ENCODE measurements around the gene A4GALT.

A4GALT gene

GRCh38 chr22:42653999-42654398, 66.7 kb downstream of the A4GALT start:
- in situ Hi-C loops (cut with MboI; ENCODE audit: low sequenced_read_pairs): no loop called here

GRCh38 chr22:42651134-42651533, 69.5 kb downstream of the A4GALT start:
- in situ Hi-C loops (cut with MboI; ENCODE audit: low sequenced_read_pairs): no loop called here

DNA sequence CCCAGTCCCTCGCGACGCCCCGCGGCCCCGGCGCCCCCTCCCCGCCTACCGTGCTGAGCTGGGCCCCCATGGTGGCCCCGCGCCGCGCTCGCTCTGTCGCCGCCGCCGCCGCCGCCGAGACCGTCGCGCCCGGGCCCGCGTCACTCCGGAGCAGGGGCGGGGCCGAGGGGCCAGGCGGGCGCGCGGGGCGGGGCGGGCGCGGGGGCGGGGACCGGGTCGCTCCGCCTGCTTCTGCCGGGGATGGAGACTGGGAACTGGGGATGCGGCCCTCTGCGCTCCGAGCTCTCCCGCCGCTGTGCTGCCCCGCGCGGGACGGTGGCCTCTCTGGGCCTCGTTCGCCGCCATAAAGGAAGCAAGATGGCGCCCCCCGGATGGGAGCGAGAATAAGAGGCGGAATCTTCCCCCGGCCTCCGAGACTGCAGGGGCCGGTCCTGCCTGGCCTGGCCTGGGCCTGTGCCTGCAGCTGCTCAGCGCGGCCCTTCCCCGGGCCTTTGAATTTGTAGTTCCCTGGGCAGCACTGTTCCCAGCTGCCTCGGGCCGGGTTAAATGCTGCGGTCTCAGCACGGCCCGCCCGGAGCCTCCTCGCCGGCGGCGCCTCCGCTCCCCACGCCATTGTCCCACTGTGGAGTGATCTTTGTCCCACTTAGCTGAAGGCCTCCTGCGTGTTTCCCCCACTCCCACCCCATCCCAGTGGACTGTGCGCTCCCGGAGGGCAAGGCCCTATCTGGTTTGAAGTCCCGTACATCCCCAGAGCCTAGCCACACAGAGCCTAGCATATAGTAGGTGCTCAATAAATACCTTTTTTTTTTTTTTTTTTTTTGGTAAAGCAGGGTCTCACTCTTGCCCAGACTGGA, 71.2 kb downstream of the A4GALT start, which contains the start of gene CYB5R3:
Gene CYB5R3 (minus strand): TSS at position 147 of the 854 bp plus-strand sequence. CDS start 77 bp downstream, at position 70.
- in situ Hi-C loops (cut with MboI; ENCODE audit: low sequenced_read_pairs): no loop called here

GRCh38 chr22:42648368-42649245, 72.1 kb downstream of the A4GALT start:
- in situ Hi-C loops (cut with MboI; ENCODE audit: low sequenced_read_pairs): no loop called here

DNA sequence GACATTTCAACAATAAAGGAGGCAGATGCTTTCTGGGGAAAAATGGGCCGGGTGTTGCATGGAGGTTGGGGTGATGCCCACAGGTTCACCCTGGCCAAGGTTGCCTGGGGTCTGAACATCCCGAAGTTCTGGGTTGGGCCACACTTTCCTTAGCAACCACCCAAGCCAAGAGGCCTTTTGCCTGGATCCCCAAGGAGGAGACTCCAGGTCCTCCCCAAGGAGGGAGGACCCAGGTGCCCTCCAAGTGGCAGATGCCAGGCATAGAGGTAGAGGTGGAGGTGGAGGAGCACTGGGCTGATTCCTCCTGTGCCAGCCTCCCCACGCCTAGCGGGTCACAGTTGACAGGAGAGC, 72.7 kb downstream of the A4GALT start:
- in situ Hi-C loops (cut with MboI; ENCODE audit: low sequenced_read_pairs): no loop called here

GRCh38 chr22:42646569-42647525, 73.8 kb downstream of the A4GALT start:
- in situ Hi-C loops (cut with MboI; ENCODE audit: low sequenced_read_pairs): no loop called here

- in situ Hi-C loops (cut with MboI; ENCODE audit: low sequenced_read_pairs): no loop called here
Observed at GRCh38 chr22:42645938-42646568, 74.6 kb downstream of the A4GALT start.

- in situ Hi-C loops (cut with MboI; ENCODE audit: low sequenced_read_pairs): no loop called here
Observed at GRCh38 chr22:42645341-42645937, 75.2 kb downstream of the A4GALT start.

- in situ Hi-C loops (cut with MboI; ENCODE audit: low sequenced_read_pairs): no loop called here
Observed at GRCh38 chr22:42644422-42645340, 76.0 kb downstream of the A4GALT start.

DNA sequence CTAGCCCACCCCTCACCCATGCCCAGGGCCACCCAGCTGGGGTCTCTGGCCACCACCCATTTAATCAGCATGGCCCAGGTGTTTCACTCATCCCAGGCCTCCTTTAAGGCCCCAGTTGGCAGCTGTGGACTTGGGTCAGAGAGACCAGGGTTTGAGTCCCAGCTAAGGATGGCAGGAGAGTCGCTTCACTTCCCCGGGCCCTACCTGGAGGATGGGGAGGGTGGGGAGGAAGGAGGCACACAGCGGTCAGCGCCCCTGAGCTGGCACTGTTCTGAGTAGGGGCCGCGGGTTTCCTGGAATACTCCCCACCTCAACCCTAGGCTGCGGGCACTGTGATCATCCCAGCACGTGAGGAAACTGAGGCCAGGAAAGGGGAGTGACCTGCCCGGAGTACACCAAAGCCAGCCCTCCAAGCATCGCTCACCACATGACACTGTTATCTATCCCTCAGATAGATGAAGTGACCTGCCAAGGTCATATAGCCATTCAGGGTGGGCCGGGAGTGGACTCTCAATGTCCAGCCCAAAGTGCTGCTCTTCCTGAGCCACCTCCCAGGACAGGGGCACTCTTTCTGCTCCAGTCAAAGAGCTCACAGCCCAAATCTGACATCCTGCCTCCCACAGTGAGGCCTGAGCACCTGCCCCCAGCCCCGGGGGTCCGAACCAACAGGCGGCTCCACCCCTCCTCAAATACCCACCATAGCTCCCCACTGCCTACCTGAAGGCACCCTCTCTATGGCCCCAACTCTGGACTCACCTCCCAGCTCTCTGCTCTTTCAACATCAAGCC, 76.8 kb downstream of the A4GALT start:
- in situ Hi-C loops (cut with MboI; ENCODE audit: low sequenced_read_pairs): no loop called here

DNA sequence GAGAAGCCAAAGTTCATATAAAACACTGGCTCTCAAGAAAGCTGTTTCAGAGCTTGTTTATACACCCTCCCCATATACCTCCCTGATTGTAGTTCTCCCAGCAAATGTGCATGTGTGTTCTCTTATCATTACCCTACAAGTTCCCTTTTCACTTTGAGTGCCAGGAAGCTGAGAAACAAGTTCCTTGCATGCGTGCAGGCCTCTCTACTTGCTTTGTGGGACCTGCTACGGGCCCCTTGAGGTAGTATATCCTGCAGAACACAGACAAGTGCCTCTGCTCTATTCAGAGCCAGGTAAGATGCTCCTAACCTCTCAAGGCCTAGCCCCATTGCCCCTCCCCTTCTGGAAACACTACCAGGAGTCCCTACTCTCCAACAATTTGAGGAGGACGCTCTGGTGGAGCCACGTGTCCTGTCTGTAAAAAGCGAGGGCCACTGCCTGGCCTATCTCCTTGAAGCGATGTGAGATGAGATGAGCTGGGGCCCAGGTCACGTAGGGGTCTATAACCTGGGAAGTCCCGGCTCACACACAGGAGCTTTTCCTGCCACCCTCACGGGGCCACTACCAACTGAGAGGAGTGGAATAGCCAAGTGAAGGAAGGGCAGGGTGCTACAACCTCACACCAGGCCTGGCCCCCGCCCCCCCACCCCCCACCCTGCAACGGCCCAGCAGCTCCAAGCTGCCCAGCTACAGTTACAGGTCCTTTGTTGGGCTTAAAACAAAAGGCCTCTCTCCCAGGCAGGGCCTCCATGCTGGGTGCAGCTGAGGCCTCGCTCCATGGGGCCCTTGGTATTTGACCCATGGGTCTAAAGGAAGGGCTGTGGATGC, 77.7 kb downstream of the A4GALT start:
- in situ Hi-C loops (cut with MboI; ENCODE audit: low sequenced_read_pairs): no loop called here
